ENCODE results near the gene NUP160. TPM values are rescaled to one million over a fixed set of nuclear protein-coding genes. Genes with fewer than 3 reads are reported as not detected.
"Not testable (repeated sequence)": the region's sequence is repeated elsewhere in the genome, so short reads cannot be mapped to it uniquely, and the experiment has no call there.

The NUP160 gene
- total RNA-seq, 1 experiment from 2014 or later: 46.3 TPM

- Histone ChIP-seq H3K9me3 (ENCODE audit: control insufficient read depth, insufficient read depth, low read depth, low read length) (no peaks in the 10 kb centered on the region), H3K27ac (ENCODE audit: low read length) (no peak overlapping the region), H3K4me3 (ENCODE audit: low read depth in 2 of 2, low read length in 2 of 2) (no peak overlapping the region), H3K36me3 (ENCODE audit: control insufficient read depth, insufficient read depth, low read length) (peaks cover 17% of the 10 kb centered on the region), H3K27me3 (ENCODE audit: control insufficient read depth, insufficient read depth, low read length) (no peaks in the 10 kb centered on the region), H3K4me1 (ENCODE audit: control insufficient read depth, insufficient read depth, low read length) (no peaks in the 10 kb centered on the region)
- ATAC-seq: no peak
- CTCF ChIA-PET: no interaction called here
- DNase-seq (ENCODE audit: low read depth, low spot score): no peak
- no peak for TF ChIP-seq CTCF (IDR thresholded peaks at IDR 0.05)
- TF ChIP-seq TCF7L2 (IDR thresholded peaks at IDR 0.05; ENCODE audit: low read depth, low read length): no peak
- no peak for TF ChIP-seq REST (IDR thresholded peaks at IDR 0.05; ENCODE audit: insufficient read depth in 1 of 2, low read depth in 2 of 2, low read length in 1 of 2)
- TF ChIP-seq POLR2AphosphoS5 (IDR thresholded peaks at IDR 0.05; ENCODE audit: low read depth, low read length): no peak
- TF ChIP-seq SIN3A (IDR thresholded peaks at IDR 0.05; ENCODE audit: borderline replicate concordance, insufficient read depth, low read depth, low read length): no peak
- BruUV-seq (replicated peaks): no TSS peak
- POLR2A ChIA-PET: no interaction called here
- in situ Hi-C loops (cut with HindIII; ENCODE audit: low pct_unique_long_range_greater_than_20kb, low sequenced_read_pairs) (no loop called here), intact Hi-C loops (cut with micrococcal nuclease; ENCODE audit: unreplicated experiment) (no loop called here)
Observed at GRCh38 chr11:47775240-47775869, 72.8 kb downstream of the NUP160 start.

- in situ Hi-C loops (cut with HindIII; ENCODE audit: low pct_unique_long_range_greater_than_20kb, low sequenced_read_pairs) (no loop called here), intact Hi-C loops (cut with micrococcal nuclease; ENCODE audit: unreplicated experiment) (no loop called here)
- CTCF ChIA-PET: no interaction called here
- BruUV-seq (replicated peaks): no TSS peak
- no peak for TF ChIP-seq SIN3A (IDR thresholded peaks at IDR 0.05; ENCODE audit: borderline replicate concordance, insufficient read depth, low read depth, low read length)
- no peak for TF ChIP-seq CTCF (IDR thresholded peaks at IDR 0.05)
- no peak for TF ChIP-seq POLR2AphosphoS5 (IDR thresholded peaks at IDR 0.05; ENCODE audit: low read depth, low read length)
- no peak for TF ChIP-seq REST (IDR thresholded peaks at IDR 0.05; ENCODE audit: insufficient read depth in 1 of 2, low read depth in 2 of 2, low read length in 1 of 2)
- no peak for TF ChIP-seq TCF7L2 (IDR thresholded peaks at IDR 0.05; ENCODE audit: low read depth, low read length)
- Histone ChIP-seq H3K27me3 (ENCODE audit: control insufficient read depth, insufficient read depth, low read length) (no peaks in the 10 kb centered on the region), H3K4me3 (ENCODE audit: low read depth in 2 of 2, low read length in 2 of 2) (no peak overlapping the region), H3K4me1 (ENCODE audit: control insufficient read depth, insufficient read depth, low read length) (no peaks in the 10 kb centered on the region), H3K9me3 (ENCODE audit: control insufficient read depth, insufficient read depth, low read depth, low read length) (no peaks in the 10 kb centered on the region), H3K36me3 (ENCODE audit: control insufficient read depth, insufficient read depth, low read length) (peaks cover 11% of the 10 kb centered on the region), H3K27ac (ENCODE audit: low read length) (no peak overlapping the region)
- DNase-seq (ENCODE audit: low read depth, low spot score): no peak
- POLR2A ChIA-PET: no interaction called here
- no peak for ATAC-seq
Observed at GRCh38 chr11:47773882-47774281, 74.3 kb downstream of the NUP160 start.

- POLR2A ChIA-PET; BruUV-seq (replicated peaks); H3K4me3 ChIP-seq (ENCODE audit: low read depth in 2 of 2, low read length in 2 of 2); H3K27me3 ChIP-seq (ENCODE audit: control insufficient read depth, insufficient read depth, low read length); ATAC-seq; H3K27ac ChIP-seq (ENCODE audit: low read length); in situ Hi-C loops (cut with HindIII; ENCODE audit: low pct_unique_long_range_greater_than_20kb, low sequenced_read_pairs); H3K9me3 ChIP-seq (ENCODE audit: control insufficient read depth, insufficient read depth, low read depth, low read length); H3K36me3 ChIP-seq (ENCODE audit: control insufficient read depth, insufficient read depth, low read length); intact Hi-C loops (cut with micrococcal nuclease; ENCODE audit: unreplicated experiment); DNase-seq (ENCODE audit: low read depth, low spot score); CTCF ChIA-PET: not testable (repeated sequence)
- peaks cover 11% of the 10 kb centered on the region; the same call in 1 of the 2 replicates for H3K4me1 ChIP-seq (ENCODE audit: control insufficient read depth, insufficient read depth, low read length)
Observed at GRCh38 chr11:47769556-47769955, 78.6 kb downstream of the NUP160 start.

Measured in Panc1 (cell line).